DND-41 (cell line): ENCODE measurements around the gene HMG20B.

Experiments
- ATAC-seq: fragments of 200-7000 bp; cut with Tn5 transposase; 3 replicates; pipeline ENCODE4 v1.9.1; 2021; ENCODE audit warnings: low read depth; ENCODE audit not compliant: insufficient read depth
- DNase-seq: peaks from one replicate; pipeline ENCODE4 v3.0.0-alpha.2; 2020
- H2AFZ ChIP-seq: 2 replicates; pipeline ENCODE4 v1.6.0; 2012; ENCODE audit warnings: low read depth, low read length
- H3K27ac ChIP-seq: 2 replicates; pipeline ENCODE4 v1.5.1; 2012; ENCODE audit warnings: low read length, inconsistent platforms
- H3K27me3 ChIP-seq: fragments of 200-600 bp; sonication (generic); 2 replicates; pipeline ENCODE4 v1.6.0; 2012; ENCODE audit warnings: low read length, mild to moderate bottlenecking, inconsistent platforms; ENCODE audit not compliant: insufficient read depth, poor library complexity
- H3K36me3 ChIP-seq: 2 replicates; pipeline ENCODE4 v1.5.1; 2012; ENCODE audit warnings: low read length, inconsistent platforms; ENCODE audit not compliant: insufficient read depth
- H3K4me1 ChIP-seq: 2 replicates; pipeline ENCODE4 v1.5.1; 2012; ENCODE audit warnings: mild to moderate bottlenecking, low read length; ENCODE audit not compliant: insufficient read depth
- H3K4me2 ChIP-seq: 2 replicates; pipeline ENCODE4 v1.6.0; 2012; ENCODE audit warnings: mild to moderate bottlenecking, moderate library complexity, low read length, inconsistent platforms; ENCODE audit not compliant: insufficient read depth
- H3K4me3 ChIP-seq, 2 experiments: fragments of 200-600 bp in 1 of 2; shearing (Covaris generic) in 1 of 2; 2 replicates each; pipeline ENCODE4 v1.5.1; 2012 to 2016; ENCODE audit warnings: inconsistent platforms in 2 of 2, low read length in 2 of 2, mild to moderate bottlenecking in 2 of 2, low read depth in 1 of 2, moderate library complexity in 1 of 2
- H3K79me2 ChIP-seq: 2 replicates; pipeline ENCODE4 v1.6.0; 2012; ENCODE audit warnings: low read length, inconsistent platforms; ENCODE audit not compliant: insufficient read depth
- H3K9ac ChIP-seq: 2 replicates; pipeline ENCODE4 v1.6.0; 2012; ENCODE audit warnings: low read depth, mild to moderate bottlenecking, inconsistent platforms, low read length, moderate library complexity
- H3K9me3 ChIP-seq: 2 replicates; pipeline ENCODE4 v1.5.1; 2012; ENCODE audit warnings: low read length, moderate library complexity, mild to moderate bottlenecking, inconsistent platforms; ENCODE audit not compliant: insufficient read depth, severe bottlenecking
- H4K20me1 ChIP-seq: 2 replicates; pipeline ENCODE4 v1.6.0; 2012; ENCODE audit warnings: low read length; ENCODE audit not compliant: insufficient read depth
- CTCF ChIP-seq: IDR thresholded peaks from 2 replicates; pipeline ENCODE4 v1.5.1; 2012; ENCODE audit warnings: borderline replicate concordance, low read length, moderate library complexity, mild to moderate bottlenecking; ENCODE audit not compliant: poor library complexity, severe bottlenecking; ENCODE audit errors: extremely low read depth
- EZH2 ChIP-seq: IDR thresholded peaks from 3 replicates; pipeline ENCODE4 v1.6.1; 2012; ENCODE audit warnings: borderline replicate concordance, low read depth, mild to moderate bottlenecking, moderate library complexity, low read length, inconsistent platforms; ENCODE audit not compliant: severe bottlenecking

The HMG20B gene

GRCh38 chr19:3611841-3612240, 39.1 kb downstream of the HMG20B start:
- Histone ChIP-seq H3K27ac (no peak overlapping the region), H3K9me3 (no peaks in the 10 kb centered on the region), H3K9ac (no peak overlapping the region), H3K36me3 (peaks cover 37% of the 10 kb centered on the region), H4K20me1 (no peaks in the 10 kb centered on the region), H3K27me3 (no peaks in the 10 kb centered on the region), H3K79me2 (no peaks in the 10 kb centered on the region), H3K4me1 (no peaks in the 10 kb centered on the region), H3K4me2 (no peak overlapping the region), H2AFZ (no peak overlapping the region), H3K4me3 (no peak overlapping the region)
- no peak for DNase-seq
- no peak for ATAC-seq
- TF ChIP-seq CTCF (no peak), EZH2 (no peak)

- H3K27ac ChIP-seq, result no peak overlapping the region
- no peak overlapping the region for H2AFZ ChIP-seq
- no peaks in the 10 kb centered on the region for H3K9me3 ChIP-seq
- DNase-seq (no peak), ATAC-seq (no peak)
- H3K79me2 ChIP-seq, result no peaks in the 10 kb centered on the region
- no peak for TF ChIP-seq CTCF
- no peaks in the 10 kb centered on the region for H3K4me1 ChIP-seq
- no peak overlapping the region for H3K4me3 ChIP-seq
- no peak overlapping the region for H3K4me2 ChIP-seq
- H4K20me1 ChIP-seq, result no peaks in the 10 kb centered on the region
- no peak overlapping the region for H3K9ac ChIP-seq
- H3K27me3 ChIP-seq, result no peaks in the 10 kb centered on the region
- peaks cover 39% of the 10 kb centered on the region for H3K36me3 ChIP-seq
Observed at GRCh38 chr19:3612330-3612729, 39.6 kb downstream of the HMG20B start.

GRCh38 chr19:3612901-3613741, 40.4 kb downstream of the HMG20B start:
- peaks cover 45% of the 10 kb centered on the region for H3K36me3 ChIP-seq
- H3K27ac ChIP-seq, result no peak overlapping the region

More at GRCh38 chr19:3612901-3613741, 40.4 kb downstream of the HMG20B start:
- TF ChIP-seq CTCF (no peak), EZH2 (no peak)
- no peak for ATAC-seq
- Histone ChIP-seq H3K79me2 (no peaks in the 10 kb centered on the region), H3K4me3 (no peak overlapping the region), H3K4me2 (no peak overlapping the region), H4K20me1 (no peaks in the 10 kb centered on the region), H3K4me1 (no peaks in the 10 kb centered on the region), H2AFZ (no peak overlapping the region), H3K27me3 (no peaks in the 10 kb centered on the region), H3K9me3 (no peaks in the 10 kb centered on the region), H3K9ac (no peak overlapping the region)
- no peak for DNase-seq
